ENCODE data around the gene THAP7. TPM values are rescaled to one million over a fixed set of nuclear protein-coding genes. Genes with fewer than 3 reads are reported as not detected.
A peak's percentile ranks its signal among the peaks of the same experiment; 100 is the strongest.

THAP7 gene
- total and polyA plus RNA-seq, 2 experiments from 2014 or later: 21.8 to 25.9 TPM

- Mint-ChIP-seq H3K27ac (no peak overlapping the region; the same call in 1 of the 2 replicates), H3K9me3 (peaks cover 17% of the 10 kb centered on the region), H3K36me3 (ENCODE audit: low read depth) (peaks cover 10% of the 10 kb centered on the region; the same call in 1 of the 3 replicates), H3K4me3 (peak overlapping the region; percentile 95), H3K4me1 (peaks cover 15% of the 10 kb centered on the region), H3K27me3 (ENCODE audit: insufficient read depth, low read depth, poor library complexity) (peaks cover 22% of the 10 kb centered on the region)
- ATAC-seq: peak; percentile 7
- TF ChIP-seq ZNF462 (CRISPR knock-in tag; IDR thresholded peaks at IDR 0.05) (no peak), EZH2 (IDR thresholded peaks at IDR 0.05; ENCODE audit: low read depth, unreplicated experiment) (no peak), ZNF331 (CRISPR knock-in tag; IDR thresholded peaks at IDR 0.05; ENCODE audit: low read depth) (no peak), CTCF (conservative IDR thresholded peaks at IDR 0.05; ENCODE audit: low read depth in 2 of 2) (no peak), STAT1 (IDR thresholded peaks at IDR 0.05; ENCODE audit: unreplicated experiment) (no peak), POLR2AphosphoS5 (IDR thresholded peaks at IDR 0.05; ENCODE audit: low read depth) (no peak), REST (IDR thresholded peaks at IDR 0.05; ENCODE audit: unreplicated experiment) (no peak), CREB1 (CRISPR knock-in tag; IDR thresholded peaks at IDR 0.05; ENCODE audit: low read depth) (no peak), NANOG (IDR thresholded peaks at IDR 0.05; ENCODE audit: borderline replicate concordance) (no peak), JUNB (IDR thresholded peaks at IDR 0.05; ENCODE audit: unreplicated experiment) (no peak), ETS1 (IDR thresholded peaks at IDR 0.05) (no peak), ZNF114 (CRISPR knock-in tag; IDR thresholded peaks at IDR 0.05) (no peak), EZH2phosphoT487 (IDR thresholded peaks at IDR 0.05; ENCODE audit: unreplicated experiment) (no peak)
- DNase-seq (ENCODE audit: low spot score): no peak
- Histone ChIP-seq H3K36me3 (ENCODE audit: insufficient read depth) (no peaks in the 10 kb centered on the region; the same call in 1 of the 2 replicates), H3K9me2 (ENCODE audit: insufficient read depth) (0 out of 2 replicates have a peak, but pooled peaks cover 6% of the 10 kb centered on the region), H3K4me3 (peak overlapping the region; percentile 93), H3K79me2 (replicated peaks; ENCODE audit: insufficient read depth) (no peaks in the 10 kb centered on the region), H3K4me1 (ENCODE audit: insufficient read depth) (peaks cover 11% of the 10 kb centered on the region; the same call in 1 of the 2 replicates), H2AFZ (peak overlapping the region; percentile 98), H3K4me2 (peak overlapping the region; percentile 97), H3F3A (replicated peaks; ENCODE audit: low read depth) (no peaks in the 10 kb centered on the region), H4K20me1 (replicated peaks; ENCODE audit: insufficient read depth) (no peaks in the 10 kb centered on the region), H3K27me3 (ENCODE audit: insufficient read depth) (no peaks in the 10 kb centered on the region), H3K27ac (ENCODE audit: low read depth) (no peak overlapping the region)
Measured at GRCh38 chr22:20982563-20982882, 19.4 kb downstream of the THAP7 start.
